SH-SY5Y (cell line): ENCODE data around the gene RASGEF1B.

Experiments
- GATA2 ChIP-seq: IDR thresholded peaks from 2 replicates; pipeline ENCODE4 v1.6.1; 2011; ENCODE audit warnings: mild to moderate bottlenecking, low read depth, low read length
- GATA3 ChIP-seq: IDR thresholded peaks from 2 replicates; pipeline ENCODE4 v1.6.1; 2011; ENCODE audit warnings: low read depth, mild to moderate bottlenecking, low read length, moderate library complexity

DNA sequence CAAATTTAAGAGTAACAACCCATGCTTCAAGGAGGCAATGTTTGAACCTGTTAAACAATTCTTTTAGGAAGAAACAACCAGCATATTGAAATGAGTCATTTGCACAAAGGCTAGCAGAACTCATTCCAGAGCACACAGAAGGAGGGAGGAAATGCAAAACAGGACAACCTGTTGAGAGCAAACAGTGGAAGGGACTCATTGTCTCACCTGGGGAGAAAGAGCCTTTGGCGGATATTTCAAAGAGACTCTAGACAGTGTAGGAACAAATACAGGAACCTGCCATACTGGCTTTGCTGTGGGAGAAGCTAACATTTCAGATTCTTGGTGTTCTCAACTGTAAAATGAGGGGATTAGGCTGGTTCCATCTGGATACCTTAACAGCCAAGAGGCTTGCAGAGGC is 14.8 kb upstream of the RASGEF1B start:
- no peak for TF ChIP-seq GATA2
- TF ChIP-seq GATA3 = no peak
